Measurements from ENCODE around the gene FCHSD2.
A peak's percentile ranks its signal among the peaks of the same experiment; 100 is the strongest.

FCHSD2 gene

DNA sequence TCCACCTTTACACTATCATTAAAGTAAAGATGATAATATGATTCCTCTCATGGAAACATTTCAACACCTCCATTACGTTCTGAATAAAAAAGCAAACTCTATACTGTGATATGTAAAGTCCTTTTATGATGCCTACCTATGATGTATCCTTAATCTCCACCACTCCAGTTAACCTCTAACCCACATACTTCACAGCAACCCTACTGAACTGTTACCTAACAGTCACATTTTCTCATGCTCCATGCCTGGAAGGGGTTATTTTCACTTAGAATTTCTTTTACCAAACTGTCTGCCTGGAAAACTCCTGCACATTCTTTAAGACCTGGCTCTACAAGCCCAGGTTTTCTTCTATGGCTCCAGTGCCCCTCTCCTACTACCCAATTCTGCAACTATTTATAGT is 129.1 kb downstream of the FCHSD2 start:
- TF ChIP-seq POLR2AphosphoS5 (IDR thresholded peaks at IDR 0.05; ENCODE audit: low read depth, low read length) (no peak), POLR2A (IDR thresholded peaks at IDR 0.05; ENCODE audit: low read depth, low read length) (no peak), TAF1 (IDR thresholded peaks at IDR 0.05; ENCODE audit: borderline replicate concordance, low read depth, low read length) (no peak)
- FAIRE-seq (peak; percentile 84), DNase-seq (ENCODE audit: insufficient read length) (no peak)

DNA sequence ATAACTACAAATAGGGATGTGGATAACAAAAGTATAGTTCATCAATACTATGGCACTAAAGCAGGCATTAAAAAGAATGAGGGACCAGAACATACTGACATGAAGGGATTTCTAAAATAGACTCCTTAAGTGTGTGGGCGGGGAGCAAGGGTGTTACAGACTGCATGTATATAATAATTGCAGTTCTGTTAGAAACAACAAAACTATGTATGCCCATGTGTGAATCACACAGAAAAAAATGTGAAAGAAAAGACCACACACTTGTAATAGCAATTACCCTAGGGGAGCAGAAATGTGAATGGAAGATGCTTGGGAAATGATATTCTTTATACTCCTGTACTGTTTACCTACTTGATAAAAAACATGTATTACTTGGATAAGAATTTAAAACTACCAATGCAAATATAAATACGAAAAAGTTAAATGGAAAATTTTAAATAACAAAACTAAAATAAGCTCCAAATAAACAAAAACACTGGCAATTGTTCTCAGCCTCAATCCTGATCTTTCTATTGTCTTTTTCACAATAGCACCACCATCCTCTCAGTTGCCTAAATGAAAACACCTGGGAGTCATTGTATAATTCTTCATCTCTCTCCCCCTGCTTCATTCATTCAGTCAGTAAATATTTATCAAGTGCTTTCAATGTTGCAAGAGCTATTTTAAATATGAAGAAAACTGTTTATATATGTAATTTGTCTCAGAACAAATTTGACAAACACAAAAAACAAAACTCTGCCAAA is 129.8 kb downstream of the FCHSD2 start:
- DNase-seq (ENCODE audit: insufficient read length), result no peak
- TF ChIP-seq TAF1 (IDR thresholded peaks at IDR 0.05; ENCODE audit: borderline replicate concordance, low read depth, low read length), result no peak
- TF ChIP-seq POLR2AphosphoS5 (IDR thresholded peaks at IDR 0.05; ENCODE audit: low read depth, low read length), result no peak
- no peak for TF ChIP-seq POLR2A (IDR thresholded peaks at IDR 0.05; ENCODE audit: low read depth, low read length)
- FAIRE-seq, result no peak

DNA sequence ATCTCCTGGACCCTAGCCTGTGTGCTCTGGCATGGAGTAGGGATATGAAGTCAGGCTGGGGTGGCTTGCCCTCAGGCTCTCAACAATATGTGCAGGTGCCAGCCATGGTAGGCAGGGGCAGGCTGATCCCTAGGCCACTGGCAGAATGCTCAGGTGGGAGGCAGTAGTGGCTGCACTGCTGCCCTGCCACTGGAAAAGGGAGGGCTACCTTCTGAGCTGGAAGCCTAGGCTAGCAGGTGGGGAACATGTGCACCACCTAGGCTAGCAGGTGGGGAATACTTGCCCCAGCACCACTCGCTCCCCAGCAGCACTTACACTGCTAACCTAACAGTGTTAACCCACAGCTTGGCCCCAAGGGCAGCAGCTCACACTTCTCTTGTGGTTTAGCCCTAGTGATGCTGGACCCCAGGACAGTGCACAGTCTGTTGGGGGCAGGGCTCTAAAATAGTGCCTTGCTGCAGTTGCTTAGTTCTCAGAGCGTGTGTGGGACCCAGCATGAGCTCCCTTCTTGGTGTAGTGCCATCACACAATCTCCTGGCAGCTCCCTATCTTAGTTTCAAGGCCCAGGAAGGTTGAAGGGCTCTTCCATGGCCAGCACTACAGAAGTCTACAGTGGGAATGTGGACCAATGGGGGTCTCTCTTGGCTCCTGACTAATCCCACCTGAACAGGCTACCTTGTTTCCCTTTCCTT is 130.8 kb downstream of the FCHSD2 start:
- TF ChIP-seq POLR2A (IDR thresholded peaks at IDR 0.05; ENCODE audit: low read depth, low read length) (no peak), POLR2AphosphoS5 (IDR thresholded peaks at IDR 0.05; ENCODE audit: low read depth, low read length) (no peak), TAF1 (IDR thresholded peaks at IDR 0.05; ENCODE audit: borderline replicate concordance, low read depth, low read length) (no peak)
- FAIRE-seq (no peak), DNase-seq (ENCODE audit: insufficient read length) (no peak)

DNA sequence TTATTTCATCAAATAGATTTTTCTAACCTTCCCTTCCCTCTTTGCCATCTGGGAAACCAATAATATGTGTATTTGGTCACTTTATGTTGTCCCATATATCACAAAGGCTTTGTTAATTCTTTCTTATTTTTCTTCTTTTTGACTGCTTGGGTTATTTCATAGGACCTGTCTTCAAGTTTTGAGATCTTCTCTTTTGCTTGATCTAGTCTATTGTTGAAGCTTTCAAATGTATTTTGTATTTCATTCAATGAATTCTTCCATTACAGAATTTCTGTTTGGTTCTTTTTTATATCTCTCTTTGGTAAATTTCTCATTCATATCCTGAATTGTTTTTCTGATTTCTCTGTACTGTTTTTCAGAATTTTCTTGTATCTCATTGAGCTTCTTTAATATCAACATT is 132.1 kb downstream of the FCHSD2 start:
- no peak for TF ChIP-seq TAF1 (IDR thresholded peaks at IDR 0.05; ENCODE audit: borderline replicate concordance, low read depth, low read length)
- no peak for TF ChIP-seq POLR2A (IDR thresholded peaks at IDR 0.05; ENCODE audit: low read depth, low read length)
- no peak for TF ChIP-seq POLR2AphosphoS5 (IDR thresholded peaks at IDR 0.05; ENCODE audit: low read depth, low read length)
- DNase-seq (ENCODE audit: insufficient read length), result no peak
- FAIRE-seq, result no peak

DNA sequence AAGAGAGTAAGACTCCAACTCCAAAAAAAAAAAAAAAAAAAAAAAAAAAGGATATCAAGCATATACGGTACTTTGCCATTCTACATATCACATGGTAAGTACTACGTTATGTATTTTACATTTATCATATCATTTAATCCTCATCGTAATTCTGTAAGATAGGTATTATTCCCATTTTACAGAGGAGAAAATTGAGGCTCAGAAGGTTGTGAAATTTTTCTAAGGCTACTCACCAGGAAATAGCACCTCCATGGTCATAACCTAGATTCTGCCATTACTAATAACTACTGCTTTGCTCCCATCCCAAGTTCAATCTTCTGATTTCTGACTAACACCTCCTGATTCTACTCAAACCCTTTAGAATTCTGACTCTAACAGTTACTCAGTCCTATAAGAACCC is 138.0 kb downstream of the FCHSD2 start:
- DNase-seq (ENCODE audit: insufficient read length), result no peak
- TF ChIP-seq TAF1 (IDR thresholded peaks at IDR 0.05; ENCODE audit: borderline replicate concordance, low read depth, low read length), result no peak
- TF ChIP-seq POLR2AphosphoS5 (IDR thresholded peaks at IDR 0.05; ENCODE audit: low read depth, low read length), result no peak
- TF ChIP-seq POLR2A (IDR thresholded peaks at IDR 0.05; ENCODE audit: low read depth, low read length), result no peak
- FAIRE-seq, result no peak

DNA sequence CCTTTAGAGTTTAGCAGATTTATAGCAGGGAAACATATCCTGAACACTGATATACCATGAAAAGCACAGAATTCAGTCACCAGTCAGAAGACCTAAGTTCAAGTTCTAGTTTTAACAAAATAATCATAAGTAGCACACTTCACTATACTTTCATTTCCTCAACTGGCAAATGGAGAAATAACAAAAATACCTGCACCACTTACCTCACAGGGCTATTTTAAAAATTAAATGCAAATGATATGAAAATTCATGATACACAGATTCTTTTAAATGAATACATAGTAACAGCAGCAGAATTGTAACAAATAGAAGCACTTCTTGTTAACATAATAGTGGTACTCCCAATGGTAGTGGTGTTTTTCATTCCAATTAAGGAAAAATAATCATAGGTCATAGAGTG is 139.0 kb downstream of the FCHSD2 start:
- FAIRE-seq, result peak; percentile 73
- no peak for DNase-seq (ENCODE audit: insufficient read length)
- TF ChIP-seq POLR2AphosphoS5 (IDR thresholded peaks at IDR 0.05; ENCODE audit: low read depth, low read length) (no peak), TAF1 (IDR thresholded peaks at IDR 0.05; ENCODE audit: borderline replicate concordance, low read depth, low read length) (no peak), POLR2A (IDR thresholded peaks at IDR 0.05; ENCODE audit: low read depth, low read length) (no peak)

DNA sequence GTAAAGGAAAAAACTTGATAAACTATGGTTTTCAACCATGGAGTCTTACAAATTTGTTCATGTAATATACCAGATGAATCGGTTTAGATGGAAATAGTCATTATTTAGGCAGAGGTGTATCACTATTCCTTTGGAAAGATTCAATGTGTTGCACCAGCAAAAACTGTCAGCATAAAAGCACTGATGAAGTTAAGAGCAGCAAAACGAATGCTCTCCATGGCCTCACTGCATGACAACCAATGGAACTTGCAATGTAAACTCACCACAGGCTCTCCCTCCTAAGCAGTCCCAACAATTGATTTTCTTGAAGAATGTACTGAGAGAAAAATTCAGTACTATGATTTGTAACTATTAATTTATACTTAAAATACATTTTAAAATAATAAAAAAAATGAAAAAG is 139.9 kb downstream of the FCHSD2 start:
- peak; percentile 48 for FAIRE-seq

DNA sequence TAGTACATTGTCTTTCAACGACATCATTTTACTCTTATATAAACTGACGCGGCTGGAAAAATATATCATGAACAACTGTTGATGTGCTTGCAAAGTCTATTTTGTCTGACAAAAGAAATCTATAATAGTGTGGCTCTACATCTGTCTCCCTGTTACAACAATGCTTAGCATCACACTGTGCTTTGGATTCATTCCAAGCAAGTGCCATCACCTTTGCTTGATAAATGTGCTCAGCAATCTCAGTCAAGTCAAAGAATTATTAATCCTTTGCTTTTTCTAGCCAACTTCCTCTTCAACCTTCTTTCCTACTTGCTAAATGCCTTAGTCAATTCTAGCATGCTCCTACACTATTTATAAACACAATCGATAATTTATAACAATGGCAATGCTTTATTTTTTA is 140.5 kb downstream of the FCHSD2 start:
- no peak for FAIRE-seq
- DNase-seq (ENCODE audit: insufficient read length), result no peak
- TF ChIP-seq POLR2A (IDR thresholded peaks at IDR 0.05; ENCODE audit: low read depth, low read length) (no peak), TAF1 (IDR thresholded peaks at IDR 0.05; ENCODE audit: borderline replicate concordance, low read depth, low read length) (no peak), POLR2AphosphoS5 (IDR thresholded peaks at IDR 0.05; ENCODE audit: low read depth, low read length) (no peak)

More for the DNA sequence above, 139.9 kb downstream of the FCHSD2 start:
- TF ChIP-seq POLR2AphosphoS5 (IDR thresholded peaks at IDR 0.05; ENCODE audit: low read depth, low read length), result no peak
- no peak for TF ChIP-seq TAF1 (IDR thresholded peaks at IDR 0.05; ENCODE audit: borderline replicate concordance, low read depth, low read length)
- TF ChIP-seq POLR2A (IDR thresholded peaks at IDR 0.05; ENCODE audit: low read depth, low read length), result no peak
- DNase-seq (ENCODE audit: insufficient read length), result no peak

DNA sequence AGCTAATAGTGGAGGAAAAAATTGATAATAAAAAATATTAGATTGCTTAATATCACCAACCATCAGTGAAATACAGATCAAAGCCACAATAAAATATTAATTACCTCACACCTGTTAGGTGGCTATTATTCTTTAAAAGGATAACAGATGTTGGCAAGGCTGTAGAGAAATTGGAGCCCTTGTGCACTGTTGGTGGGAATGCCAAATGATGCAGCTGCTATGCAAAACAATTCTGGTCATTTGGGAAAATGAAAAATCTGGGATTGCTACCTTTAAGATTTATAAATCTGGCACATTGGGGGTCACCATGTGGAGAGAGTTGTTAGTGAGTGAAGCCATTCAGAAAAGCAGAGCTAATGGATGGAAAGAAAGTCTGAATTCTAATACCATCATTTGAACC is 143.4 kb downstream of the FCHSD2 start:
- DNase-seq (ENCODE audit: insufficient read length) (no peak), FAIRE-seq (no peak)
- TF ChIP-seq POLR2AphosphoS5 (IDR thresholded peaks at IDR 0.05; ENCODE audit: low read depth, low read length) (no peak), POLR2A (IDR thresholded peaks at IDR 0.05; ENCODE audit: low read depth, low read length) (no peak), TAF1 (IDR thresholded peaks at IDR 0.05; ENCODE audit: borderline replicate concordance, low read depth, low read length) (no peak)

DNA sequence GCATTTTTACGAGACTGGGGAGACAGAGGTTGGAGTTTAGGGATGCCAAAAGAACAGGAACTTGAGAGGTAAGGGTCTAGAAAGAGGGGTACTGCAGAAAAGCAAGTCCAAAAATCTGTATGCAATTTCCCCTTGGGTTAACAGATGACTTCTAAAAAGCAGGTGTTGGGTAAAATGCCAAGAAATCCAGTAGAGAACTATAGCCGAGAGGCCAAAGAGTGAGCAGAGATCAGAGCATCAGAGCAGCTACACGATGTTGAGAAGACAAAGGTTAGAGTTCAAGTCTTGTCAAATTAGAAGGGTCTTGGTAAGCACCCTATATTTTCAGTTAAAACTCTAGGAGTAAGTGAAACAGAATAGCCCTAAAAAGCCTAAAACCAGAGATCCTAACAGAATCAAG is 145.2 kb downstream of the FCHSD2 start:
- FAIRE-seq, result peak; percentile 83
- no peak for DNase-seq (ENCODE audit: insufficient read length)
- TF ChIP-seq POLR2A (IDR thresholded peaks at IDR 0.05; ENCODE audit: low read depth, low read length), result no peak
- no peak for TF ChIP-seq TAF1 (IDR thresholded peaks at IDR 0.05; ENCODE audit: borderline replicate concordance, low read depth, low read length)
- TF ChIP-seq POLR2AphosphoS5 (IDR thresholded peaks at IDR 0.05; ENCODE audit: low read depth, low read length), result no peak

DNA sequence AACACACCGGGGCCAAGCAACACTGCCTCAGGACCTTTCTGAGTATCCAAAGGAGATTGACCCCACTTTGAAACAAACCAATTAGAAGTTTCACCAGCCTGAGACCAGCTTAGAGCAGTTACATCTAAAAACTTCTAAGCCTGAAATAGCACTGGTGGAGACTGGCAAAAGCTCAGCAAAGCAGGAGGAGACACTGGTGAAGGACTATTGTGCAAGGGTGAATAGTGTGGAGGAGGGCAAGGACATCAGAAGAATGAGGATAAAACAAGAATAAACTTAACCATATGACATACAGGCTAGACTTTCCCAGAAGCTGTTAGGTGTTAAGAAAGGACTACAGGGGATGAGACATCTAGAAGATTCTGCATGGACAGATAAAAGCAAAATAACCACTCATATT is 152.4 kb downstream of the FCHSD2 start:
- FAIRE-seq (peak; percentile 57), DNase-seq (ENCODE audit: insufficient read length) (no peak)
- TF ChIP-seq POLR2A (IDR thresholded peaks at IDR 0.05; ENCODE audit: low read depth, low read length), result no peak
- TF ChIP-seq POLR2AphosphoS5 (IDR thresholded peaks at IDR 0.05; ENCODE audit: low read depth, low read length), result no peak
- no peak for TF ChIP-seq TAF1 (IDR thresholded peaks at IDR 0.05; ENCODE audit: borderline replicate concordance, low read depth, low read length)

DNA sequence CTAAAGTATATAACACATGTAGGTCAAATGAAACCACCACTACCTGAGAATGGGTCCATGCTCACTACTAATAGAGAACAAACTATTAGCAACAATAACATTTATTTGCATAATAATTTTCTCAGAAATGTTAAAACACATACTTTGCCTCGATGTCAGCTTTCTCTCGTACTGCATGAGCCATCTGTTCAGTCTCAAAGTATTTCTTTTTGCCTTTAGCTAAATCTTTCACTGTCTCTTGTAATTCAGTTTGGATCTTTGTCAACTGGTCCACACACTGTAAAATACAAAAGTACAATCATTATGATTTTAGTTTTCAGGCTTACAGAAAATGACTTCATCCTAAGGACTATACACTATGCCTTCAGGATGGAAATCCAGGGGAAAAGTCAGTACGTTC is 153.3 kb downstream of the FCHSD2 start:
- TF ChIP-seq TAF1 (IDR thresholded peaks at IDR 0.05; ENCODE audit: borderline replicate concordance, low read depth, low read length), result no peak
- no peak for TF ChIP-seq POLR2A (IDR thresholded peaks at IDR 0.05; ENCODE audit: low read depth, low read length)
- TF ChIP-seq POLR2AphosphoS5 (IDR thresholded peaks at IDR 0.05; ENCODE audit: low read depth, low read length), result no peak
- DNase-seq (ENCODE audit: insufficient read length) (no peak), FAIRE-seq (peak; percentile 76)

Measured in GM12892 (cell line).